ENCODE data around the gene PRTN3. TPM values are rescaled to one million over a fixed set of nuclear protein-coding genes. Genes with fewer than 3 reads are reported as not detected.

The PRTN3 gene, protein sequence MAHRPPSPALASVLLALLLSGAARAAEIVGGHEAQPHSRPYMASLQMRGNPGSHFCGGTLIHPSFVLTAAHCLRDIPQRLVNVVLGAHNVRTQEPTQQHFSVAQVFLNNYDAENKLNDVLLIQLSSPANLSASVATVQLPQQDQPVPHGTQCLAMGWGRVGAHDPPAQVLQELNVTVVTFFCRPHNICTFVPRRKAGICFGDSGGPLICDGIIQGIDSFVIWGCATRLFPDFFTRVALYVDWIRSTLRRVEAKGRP
- total RNA-seq, result not detected
- polyA plus RNA-seq, result not detected

DNA sequence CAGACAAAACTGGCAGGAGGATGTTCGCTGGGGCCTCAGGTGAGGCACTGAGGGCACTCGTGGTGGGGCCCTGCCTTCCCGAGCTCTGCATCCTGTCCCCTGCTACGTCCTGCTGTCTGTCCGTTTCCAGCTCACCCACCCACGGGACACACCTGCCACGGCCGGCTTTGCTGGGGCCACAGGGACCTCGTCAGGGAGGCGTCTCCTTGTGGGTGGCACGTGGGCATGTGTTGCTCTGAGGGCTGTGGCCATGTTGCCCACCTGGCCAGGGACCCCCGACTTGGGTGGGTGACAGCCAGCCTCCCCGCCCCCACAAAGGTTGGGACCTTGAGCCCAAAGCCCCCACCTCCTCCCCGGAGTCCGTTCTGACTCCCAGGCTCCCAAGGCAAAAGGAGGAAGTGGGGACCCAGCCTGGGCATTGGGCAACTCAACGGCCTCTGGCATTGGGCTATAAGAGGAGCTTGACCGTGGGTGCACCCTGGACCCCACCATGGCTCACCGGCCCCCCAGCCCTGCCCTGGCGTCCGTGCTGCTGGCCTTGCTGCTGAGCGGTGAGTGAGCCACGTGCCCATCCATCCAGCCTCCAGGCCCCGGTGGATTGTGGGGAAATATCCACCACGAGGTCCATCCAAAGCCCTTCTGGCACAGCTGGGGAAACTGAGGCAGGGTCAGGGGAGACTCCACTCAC, at the start of gene PRTN3:
Gene PRTN3, plus strand, starts transcription at position 481 of the 688 bp plus-strand sequence. Its CDS starts 10 bp downstream, at position 491.
- Mint-ChIP-seq H3K9me3 (peaks cover 0 to 3% (median 0%) of the 10 kb centered on the region in 7 donors), H3K27ac (no peak within 1 kb of the TSS), H3K27me3 (peaks cover 37% of the 10 kb centered on the region), H3K4me3 (peak within 1 kb of the TSS in 1 of 4 donors; percentile 58), H3K4me1 (peaks cover 0 to 12% (median 2%) of the 10 kb centered on the region in 4 donors), H3K36me3 (no peaks in the 10 kb centered on the region)
- Histone ChIP-seq H3K36me3 (ENCODE audit: control insufficient read depth, insufficient read depth, low read length) (no peaks in the 10 kb centered on the region), H3K4me3 (ENCODE audit: low read depth, low read length) (no peak within 1 kb of the TSS), H3K9me3 (ENCODE audit: control insufficient read depth in 2 of 2, low read length in 2 of 2) (no peaks in the 10 kb centered on the region), H3K27me3 (ENCODE audit: control insufficient read depth, insufficient read depth, low read length) (peaks cover 2% of the 10 kb centered on the region), H3K4me1 (ENCODE audit: control insufficient read depth, insufficient read depth, low read length, poor library complexity, severe bottlenecking) (peaks cover 13% of the 10 kb centered on the region), H3K27ac (ENCODE audit: insufficient read depth, low read length, poor library complexity, severe bottlenecking) (no peak within 1 kb of the TSS)
- DNase-seq (no peak), ATAC-seq (ENCODE audit: low read depth in 2 of 2) (no peak)

DNA sequence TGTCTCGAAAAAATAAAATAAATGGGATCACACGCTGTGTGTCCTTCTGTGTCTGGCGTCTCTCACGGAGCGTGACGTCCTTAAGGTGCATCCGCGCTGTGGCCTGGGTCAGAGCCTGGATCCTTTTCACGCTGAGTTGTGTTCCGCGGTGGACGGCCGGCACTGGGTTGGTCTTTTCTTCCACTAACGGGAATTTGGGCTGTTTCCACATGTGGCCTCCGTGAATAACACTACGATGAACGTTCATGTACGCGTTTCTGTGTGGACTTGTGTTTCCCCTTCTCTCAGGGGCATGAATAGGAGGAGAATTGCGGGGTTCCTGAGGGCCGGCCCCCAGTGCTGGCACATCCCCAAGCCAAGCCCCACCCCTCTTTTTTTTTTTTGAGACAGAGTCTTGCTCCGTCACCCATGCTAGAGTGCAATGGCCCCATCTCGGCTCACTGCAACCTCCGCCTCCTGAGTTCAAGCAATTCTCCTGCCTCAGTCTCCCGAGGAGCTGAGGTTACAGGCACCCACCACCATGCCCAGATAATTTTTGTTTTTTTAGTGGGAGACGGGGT, 49.7 kb upstream of the PRTN3 start:
- peaks cover 0 to 4% (median 0%) of the 10 kb centered on the region in 4 donors for H3K4me1 Mint-ChIP-seq
- H3K36me3 Mint-ChIP-seq, result no peaks in the 10 kb centered on the region

DNA sequence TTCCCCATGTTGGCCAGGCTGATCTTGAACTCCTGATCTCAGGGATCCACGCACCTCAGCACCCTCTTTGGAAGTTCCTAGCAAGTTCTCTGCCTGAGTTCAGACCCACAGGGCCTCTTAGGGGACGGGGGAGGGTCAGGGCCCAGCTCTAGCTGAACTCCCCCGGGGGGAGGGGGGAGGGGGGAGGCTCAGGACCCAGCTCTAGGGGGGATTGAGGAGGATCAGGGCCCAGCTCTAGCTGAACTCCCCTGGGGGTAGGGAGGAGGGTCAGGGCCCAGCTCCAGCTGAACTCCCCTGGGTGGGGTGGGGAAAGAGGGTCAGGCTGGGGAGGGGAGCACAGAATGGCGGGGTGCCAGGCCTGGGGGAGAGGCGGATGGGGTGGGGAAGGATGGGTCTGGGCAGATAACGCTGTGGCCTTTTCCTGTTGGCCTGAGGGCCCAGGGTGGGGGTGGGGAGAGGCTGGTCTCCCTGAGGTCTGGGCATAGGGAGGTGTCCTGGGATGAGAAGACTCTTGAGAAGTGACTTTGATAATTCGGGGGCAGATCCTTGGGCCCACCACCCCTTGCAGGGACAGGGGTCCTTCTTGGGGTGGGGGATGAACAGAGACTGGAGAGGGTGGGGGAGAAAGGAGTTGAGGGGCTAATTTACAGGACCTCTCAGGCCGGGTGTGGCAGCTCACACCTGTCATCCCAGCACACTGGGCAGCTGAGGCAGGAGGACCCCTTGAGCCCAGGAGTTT, 49.1 kb upstream of the PRTN3 start:
- ATAC-seq (ENCODE audit: low read depth in 2 of 2), result no peak
- Histone ChIP-seq H3K9me3 (ENCODE audit: control insufficient read depth in 2 of 2, low read length in 2 of 2) (no peaks in the 10 kb centered on the region), H3K27ac (ENCODE audit: insufficient read depth, low read length, poor library complexity, severe bottlenecking) (no peak overlapping the region), H3K4me1 (ENCODE audit: control insufficient read depth, insufficient read depth, low read length, poor library complexity, severe bottlenecking) (peaks cover 6% of the 10 kb centered on the region), H3K4me3 (ENCODE audit: low read depth, low read length) (no peak overlapping the region), H3K27me3 (ENCODE audit: control insufficient read depth, insufficient read depth, low read length) (no peaks in the 10 kb centered on the region), H3K36me3 (ENCODE audit: control insufficient read depth, insufficient read depth, low read length) (no peaks in the 10 kb centered on the region)
- DNase-seq, result no peak
- H3K4me1 Mint-ChIP-seq, result peaks cover 0 to 6% (median 2%) of the 10 kb centered on the region in 4 donors
- peak overlapping the region in 2 of 3 donors; percentile 31 to 48 for H3K27ac Mint-ChIP-seq
- H3K36me3 Mint-ChIP-seq, result no peaks in the 10 kb centered on the region
- H3K9me3 Mint-ChIP-seq, result no peaks in the 10 kb centered on the region
- peaks cover 17% of the 10 kb centered on the region for H3K27me3 Mint-ChIP-seq
- no peak overlapping the region for H3K4me3 Mint-ChIP-seq

More for the DNA sequence above, 49.7 kb upstream of the PRTN3 start:
- Mint-ChIP-seq H3K4me3 (peak overlapping the region in 1 of 4 donors; percentile 30), H3K27ac (no peak overlapping the region), H3K9me3 (no peaks in the 10 kb centered on the region), H3K27me3 (peaks cover 16% of the 10 kb centered on the region)
- DNase-seq (no peak), ATAC-seq (ENCODE audit: low read depth in 2 of 2) (no peak)
- no peaks in the 10 kb centered on the region for H3K9me3 ChIP-seq (ENCODE audit: control insufficient read depth in 2 of 2, low read length in 2 of 2)
- no peaks in the 10 kb centered on the region for H3K27me3 ChIP-seq (ENCODE audit: control insufficient read depth, insufficient read depth, low read length)
- no peaks in the 10 kb centered on the region for H3K36me3 ChIP-seq (ENCODE audit: control insufficient read depth, insufficient read depth, low read length)
- no peak overlapping the region for H3K27ac ChIP-seq (ENCODE audit: insufficient read depth, low read length, poor library complexity, severe bottlenecking)
- no peaks in the 10 kb centered on the region for H3K4me1 ChIP-seq (ENCODE audit: control insufficient read depth, insufficient read depth, low read length, poor library complexity, severe bottlenecking)
- no peak overlapping the region for H3K4me3 ChIP-seq (ENCODE audit: low read depth, low read length)

DNA sequence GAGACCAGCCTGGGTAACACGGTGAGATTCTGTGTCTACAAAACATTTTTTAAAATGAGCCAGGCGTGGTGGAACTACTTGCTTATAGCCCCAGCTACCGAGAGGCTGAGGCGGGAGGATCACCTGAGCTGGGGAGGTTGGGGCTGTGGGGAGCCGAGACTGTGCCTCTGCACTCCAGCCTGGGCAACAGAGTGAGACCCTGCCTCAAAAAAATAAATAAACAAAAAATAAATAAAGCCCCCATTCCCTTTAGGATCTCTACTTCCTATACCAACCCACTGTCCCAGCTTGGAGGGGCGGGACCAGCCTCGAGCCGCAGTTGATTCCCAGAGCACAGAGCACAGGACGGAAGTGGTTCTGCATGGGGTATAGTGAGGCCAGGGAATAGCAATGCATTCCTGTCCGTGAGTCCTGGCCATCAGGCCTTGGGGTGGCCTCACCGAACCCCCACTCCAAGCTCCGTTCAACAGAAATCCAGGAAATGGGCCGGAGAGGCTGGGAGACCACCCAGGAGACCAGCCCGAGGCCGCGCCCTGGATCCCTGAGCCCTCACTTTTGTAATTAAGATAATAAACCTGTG, 48.4 kb upstream of the PRTN3 start:
- Histone ChIP-seq H3K27ac (ENCODE audit: insufficient read depth, low read length, poor library complexity, severe bottlenecking) (no peak overlapping the region), H3K9me3 (ENCODE audit: control insufficient read depth in 2 of 2, low read length in 2 of 2) (no peaks in the 10 kb centered on the region), H3K4me1 (ENCODE audit: control insufficient read depth, insufficient read depth, low read length, poor library complexity, severe bottlenecking) (peaks cover 6% of the 10 kb centered on the region), H3K36me3 (ENCODE audit: control insufficient read depth, insufficient read depth, low read length) (no peaks in the 10 kb centered on the region), H3K4me3 (ENCODE audit: low read depth, low read length) (no peak overlapping the region), H3K27me3 (ENCODE audit: control insufficient read depth, insufficient read depth, low read length) (no peaks in the 10 kb centered on the region)
- DNase-seq, result no peak
- Mint-ChIP-seq H3K36me3 (no peaks in the 10 kb centered on the region), H3K4me1 (peaks cover 0 to 9% (median 4%) of the 10 kb centered on the region in 4 donors), H3K27me3 (peaks cover 20% of the 10 kb centered on the region), H3K4me3 (no peak overlapping the region), H3K27ac (peak overlapping the region in 1 of 3 donors; percentile 31), H3K9me3 (no peaks in the 10 kb centered on the region)
- ATAC-seq (ENCODE audit: low read depth in 2 of 2), result no peak

DNA sequence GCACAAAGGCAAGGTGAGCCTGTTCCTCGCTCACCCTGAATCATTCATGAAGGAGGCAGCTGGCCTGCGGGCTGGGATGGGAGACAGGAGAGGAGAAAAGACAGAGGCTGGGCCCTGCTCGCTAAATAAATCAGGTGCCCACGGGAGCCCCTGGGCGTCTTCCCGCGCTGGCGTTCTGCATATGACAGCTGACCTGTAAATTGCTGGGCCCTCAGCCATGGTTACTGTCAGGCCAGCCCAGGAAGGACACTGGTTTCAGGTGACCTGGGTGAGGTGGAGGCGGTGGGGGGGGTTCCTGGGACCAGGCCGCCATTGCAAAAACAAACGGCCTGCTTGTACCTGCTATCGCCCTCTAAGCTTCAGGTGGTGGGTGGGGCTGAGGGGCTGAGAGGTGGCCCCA, 47.0 kb upstream of the PRTN3 start:
- H3K27ac Mint-ChIP-seq, result no peak overlapping the region
- H3K36me3 Mint-ChIP-seq, result no peaks in the 10 kb centered on the region
- no peaks in the 10 kb centered on the region for H3K9me3 Mint-ChIP-seq
- Histone ChIP-seq H3K4me3 (ENCODE audit: low read depth, low read length) (no peak overlapping the region), H3K4me1 (ENCODE audit: control insufficient read depth, insufficient read depth, low read length, poor library complexity, severe bottlenecking) (peaks cover 12% of the 10 kb centered on the region), H3K27me3 (ENCODE audit: control insufficient read depth, insufficient read depth, low read length) (no peaks in the 10 kb centered on the region), H3K9me3 (ENCODE audit: control insufficient read depth in 2 of 2, low read length in 2 of 2) (no peaks in the 10 kb centered on the region), H3K27ac (ENCODE audit: insufficient read depth, low read length, poor library complexity, severe bottlenecking) (no peak overlapping the region), H3K36me3 (ENCODE audit: control insufficient read depth, insufficient read depth, low read length) (no peaks in the 10 kb centered on the region)
- ATAC-seq (ENCODE audit: low read depth in 2 of 2) (no peak), DNase-seq (no peak)
- peak overlapping the region in 1 of 4 donors; percentile 15 for H3K4me3 Mint-ChIP-seq
- peaks cover 20% of the 10 kb centered on the region for H3K27me3 Mint-ChIP-seq
- H3K4me1 Mint-ChIP-seq, result peaks cover 0 to 9% (median 4%) of the 10 kb centered on the region in 4 donors

DNA sequence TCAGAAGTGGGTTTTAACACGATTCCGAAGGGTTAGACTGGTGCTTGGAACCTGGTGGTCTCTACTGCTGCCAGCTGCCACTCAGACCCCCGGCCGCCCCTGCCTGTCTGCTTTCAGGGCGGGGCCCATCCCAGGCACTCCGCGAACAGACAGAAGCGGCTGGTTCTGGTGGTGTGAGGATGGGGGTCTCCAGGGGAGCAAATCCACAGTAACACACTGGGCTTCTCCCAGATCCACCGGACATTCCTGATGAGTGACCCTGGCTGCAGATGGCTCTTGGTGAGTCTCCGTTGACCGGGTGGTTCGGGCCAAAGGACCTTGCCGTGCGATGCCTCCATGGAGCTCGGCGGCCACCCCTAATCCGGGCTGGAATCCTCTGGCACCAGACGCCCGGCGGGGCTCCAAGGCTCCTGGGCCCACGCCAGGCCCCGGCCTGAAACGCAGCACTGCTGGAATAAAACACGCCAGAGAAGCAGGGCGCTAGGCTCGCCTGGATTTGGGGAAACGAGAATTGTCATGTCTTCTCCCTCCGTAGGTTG, 45.7 kb upstream of the PRTN3 start:
- ATAC-seq (ENCODE audit: low read depth in 2 of 2) (no peak), DNase-seq (no peak)
- Mint-ChIP-seq H3K9me3 (no peaks in the 10 kb centered on the region), H3K27me3 (peaks cover 12% of the 10 kb centered on the region), H3K27ac (no peak overlapping the region), H3K4me3 (no peak overlapping the region), H3K4me1 (peaks cover 0 to 18% (median 9%) of the 10 kb centered on the region in 4 donors), H3K36me3 (peaks cover 7% of the 10 kb centered on the region)
- Histone ChIP-seq H3K36me3 (ENCODE audit: control insufficient read depth, insufficient read depth, low read length) (peaks cover 2% of the 10 kb centered on the region), H3K4me1 (ENCODE audit: control insufficient read depth, insufficient read depth, low read length, poor library complexity, severe bottlenecking) (peaks cover 25% of the 10 kb centered on the region), H3K27ac (ENCODE audit: insufficient read depth, low read length, poor library complexity, severe bottlenecking) (no peak overlapping the region), H3K4me3 (ENCODE audit: low read depth, low read length) (no peak overlapping the region), H3K27me3 (ENCODE audit: control insufficient read depth, insufficient read depth, low read length) (no peaks in the 10 kb centered on the region), H3K9me3 (ENCODE audit: control insufficient read depth in 2 of 2, low read length in 2 of 2) (no peaks in the 10 kb centered on the region)
